ENCODE data around the gene RHOU. TPM values are rescaled to one million over a fixed set of nuclear protein-coding genes. Genes with fewer than 3 reads are reported as not detected.

Gene RHOU
- total and polyA plus RNA-seq, 2 of the 13 experiments (the other 11 are each of a cell fraction or from before 2014, with no cell fraction given) = 11.9 to 18.5 TPM

- TF ChIP-seq NONO (IDR thresholded peaks at IDR 0.05) = no peak
- TF ChIP-seq NONO (CRISPR knock-in tag; conservative IDR thresholded peaks at IDR 0.05) = no peak
- TF ChIP-seq ZNF770 (CRISPR knock-in tag; IDR thresholded peaks at IDR 0.05) = no peak
- TF ChIP-seq ZNF609 (CRISPR knock-in tag; IDR thresholded peaks at IDR 0.05; ENCODE audit: borderline replicate concordance) = 0 out of 2 replicates have a peak, but pooled peaks have one; percentile 25
- TF ChIP-seq ZNF256 (CRISPR knock-in tag; conservative IDR thresholded peaks at IDR 0.05) = no peak
- TF ChIP-seq ZNF441 (CRISPR knock-in tag; IDR thresholded peaks at IDR 0.05; ENCODE audit: borderline replicate concordance) = no peak
- TF ChIP-seq SNAPC2 (CRISPR knock-in tag; IDR thresholded peaks at IDR 0.05) = no peak
- no peak for TF ChIP-seq TP53 (CRISPR knock-in tag; conservative IDR thresholded peaks at IDR 0.05)
- 0 out of 2 replicates have a peak, but pooled peaks have one; percentile 11 for TF ChIP-seq ZNF264 (CRISPR knock-in tag; IDR thresholded peaks at IDR 0.05)
- no peak for TF ChIP-seq DNMT3B (CRISPR knock-in tag; conservative IDR thresholded peaks at IDR 0.05)
- TF ChIP-seq SIX4 (CRISPR knock-in tag; IDR thresholded peaks at IDR 0.05) = no peak
- no peak for TF ChIP-seq HOXA5 (CRISPR knock-in tag; IDR thresholded peaks at IDR 0.05)
- no peak for TF ChIP-seq ZBTB3 (CRISPR knock-in tag; IDR thresholded peaks at IDR 0.05; ENCODE audit: borderline replicate concordance, low read depth)
- TF ChIP-seq ZNF350 (CRISPR knock-in tag; IDR thresholded peaks at IDR 0.05; ENCODE audit: borderline replicate concordance, low read depth) = peak; percentile 29; the same call in 1 of the 2 replicates
- no peak for TF ChIP-seq SIN3A (IDR thresholded peaks at IDR 0.05; ENCODE audit: borderline replicate concordance, low read depth, low read length)
- TF ChIP-seq ZNF678 (CRISPR knock-in tag; IDR thresholded peaks at IDR 0.05) = no peak
- no peak for TF ChIP-seq KDM4B (CRISPR knock-in tag; IDR thresholded peaks at IDR 0.05)
- no peak for TF ChIP-seq PHF8 (CRISPR knock-in tag; IDR thresholded peaks at IDR 0.05)
- no peak for TF ChIP-seq ZNF546 (CRISPR knock-in tag; conservative IDR thresholded peaks at IDR 0.05)
- no peak for TF ChIP-seq HMGXB4 (CRISPR knock-in tag; IDR thresholded peaks at IDR 0.05; ENCODE audit: borderline replicate concordance in 1 of 2, low read depth in 1 of 2)
- TF ChIP-seq ZNF737 (CRISPR knock-in tag; IDR thresholded peaks at IDR 0.05; ENCODE audit: borderline replicate concordance) = no peak
- 0 out of 2 replicates have a peak, but pooled peaks have one; percentile 44 for TF ChIP-seq MAX (IDR thresholded peaks at IDR 0.05)
Measured at GRCh38 chr1:228783418-228784040, 48.2 kb downstream of the RHOU start (continued).

All from HepG2 (cell line).